Activated CD8-positive, alpha-beta memory T cell treated with anti-CD3 and anti-CD28 coated beads, Interleukin-2, amount 50 U/mL, for 1 hour (primary cell): ENCODE measurements around the gene TTLL4.
"Not testable (repeated sequence)": the region's sequence is repeated elsewhere in the genome, so short reads cannot be mapped to it uniquely, and the experiment has no call there.

Experiments used
- DNase-seq: peaks from one replicate; pipeline ENCODE4 v3.0.0-alpha.2; 2020; ENCODE audit errors: extremely low read depth

Gene TTLL4

DNA sequence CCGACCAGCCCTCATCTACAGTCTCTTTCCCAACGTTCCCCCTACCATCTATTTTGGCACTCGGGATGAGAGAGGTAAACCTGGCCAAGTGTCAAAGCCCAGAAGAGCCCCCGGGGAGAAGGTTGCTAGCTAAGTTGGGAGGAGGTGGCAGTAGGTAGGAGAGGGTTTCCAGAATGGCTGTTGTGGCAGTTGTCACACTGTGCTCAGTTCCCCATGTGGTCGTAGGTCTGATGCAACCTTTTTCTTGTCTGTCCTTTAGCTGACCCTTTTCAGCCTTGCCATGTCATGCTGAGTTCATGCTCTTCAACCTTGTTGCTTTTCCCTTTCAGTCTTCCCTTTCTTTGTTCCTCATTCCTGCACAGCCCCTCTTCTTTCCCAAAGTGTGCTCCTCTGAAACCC is 34.5 kb downstream of the TTLL4 start:
- DNase-seq = no peak

DNA sequence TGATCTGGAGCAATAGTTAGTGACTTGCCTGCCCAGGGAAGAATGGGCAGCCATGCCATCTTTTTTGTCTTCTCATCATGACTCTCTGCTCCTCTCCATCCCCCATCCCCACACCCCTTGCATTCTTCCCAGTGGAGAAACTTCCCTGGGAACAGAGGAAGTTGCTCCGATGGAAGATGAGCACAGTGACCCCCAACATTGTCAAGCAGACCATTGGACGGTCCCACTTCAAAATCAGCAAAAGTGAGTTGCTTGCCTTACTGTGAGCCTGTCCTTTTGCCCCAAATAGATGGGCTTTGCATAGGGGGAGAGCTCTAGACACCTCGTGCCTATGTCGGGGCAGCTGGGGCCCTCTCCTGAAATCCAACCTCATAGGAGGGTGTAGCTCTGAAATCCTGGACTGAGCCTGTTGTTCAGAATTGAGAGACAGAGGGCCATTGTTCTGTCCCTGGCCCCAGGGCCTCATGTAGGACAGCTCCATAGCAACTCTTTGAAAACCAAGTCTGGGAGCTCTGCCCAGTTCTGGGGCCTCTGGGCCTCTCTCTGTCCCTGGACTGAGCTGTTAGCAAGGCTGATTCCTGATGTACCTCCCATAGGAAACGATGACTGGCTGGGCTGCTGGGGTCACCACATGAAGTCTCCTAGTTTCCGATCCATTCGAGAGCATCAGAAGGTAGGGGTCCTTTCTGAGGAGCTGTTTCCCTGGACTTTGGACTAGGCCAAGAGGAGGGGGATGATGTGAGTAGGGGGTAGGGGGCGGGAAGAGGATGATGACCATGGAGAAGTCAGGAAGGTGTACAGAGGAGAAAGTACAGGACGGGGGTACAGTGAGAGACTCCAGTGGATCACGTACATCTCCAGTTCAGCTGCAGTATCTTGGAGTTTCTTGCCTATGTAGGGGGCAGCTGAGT is 35.2 kb downstream of the TTLL4 start:
- no peak for DNase-seq

DNA sequence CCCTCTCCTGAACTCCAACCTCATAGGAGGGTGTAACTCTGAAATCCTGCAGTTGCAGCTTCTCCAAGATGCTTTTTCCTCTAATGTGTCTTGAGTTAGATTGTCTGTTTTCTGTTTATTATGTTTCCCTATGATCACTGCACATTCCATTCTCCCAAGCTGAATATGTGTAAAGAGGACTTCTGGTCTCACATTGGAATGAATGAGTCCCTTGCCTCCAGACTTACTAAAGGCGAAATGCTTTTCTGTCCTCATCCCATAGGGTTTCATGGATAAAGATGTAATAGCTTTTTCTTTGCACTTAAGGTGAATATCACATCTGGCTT is 35.8 kb downstream of the TTLL4 start:
- DNase-seq = no peak

DNA sequence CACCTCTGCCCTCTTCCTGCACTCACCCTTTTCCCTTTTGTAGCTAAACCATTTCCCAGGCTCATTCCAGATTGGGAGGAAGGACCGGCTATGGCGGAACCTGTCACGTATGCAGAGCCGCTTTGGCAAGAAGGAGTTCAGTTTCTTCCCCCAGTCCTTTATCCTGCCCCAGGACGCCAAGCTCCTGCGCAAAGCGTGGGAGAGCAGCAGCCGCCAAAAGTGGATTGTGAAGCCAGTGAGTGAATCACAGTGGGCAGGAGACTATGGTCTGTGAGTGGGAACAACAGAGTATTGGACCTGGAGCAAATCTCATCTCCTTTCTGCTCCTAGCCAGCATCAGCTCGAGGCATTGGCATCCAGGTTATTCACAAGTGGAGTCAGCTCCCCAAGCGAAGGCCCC is 36.3 kb downstream of the TTLL4 start:
- no peak for DNase-seq

DNA sequence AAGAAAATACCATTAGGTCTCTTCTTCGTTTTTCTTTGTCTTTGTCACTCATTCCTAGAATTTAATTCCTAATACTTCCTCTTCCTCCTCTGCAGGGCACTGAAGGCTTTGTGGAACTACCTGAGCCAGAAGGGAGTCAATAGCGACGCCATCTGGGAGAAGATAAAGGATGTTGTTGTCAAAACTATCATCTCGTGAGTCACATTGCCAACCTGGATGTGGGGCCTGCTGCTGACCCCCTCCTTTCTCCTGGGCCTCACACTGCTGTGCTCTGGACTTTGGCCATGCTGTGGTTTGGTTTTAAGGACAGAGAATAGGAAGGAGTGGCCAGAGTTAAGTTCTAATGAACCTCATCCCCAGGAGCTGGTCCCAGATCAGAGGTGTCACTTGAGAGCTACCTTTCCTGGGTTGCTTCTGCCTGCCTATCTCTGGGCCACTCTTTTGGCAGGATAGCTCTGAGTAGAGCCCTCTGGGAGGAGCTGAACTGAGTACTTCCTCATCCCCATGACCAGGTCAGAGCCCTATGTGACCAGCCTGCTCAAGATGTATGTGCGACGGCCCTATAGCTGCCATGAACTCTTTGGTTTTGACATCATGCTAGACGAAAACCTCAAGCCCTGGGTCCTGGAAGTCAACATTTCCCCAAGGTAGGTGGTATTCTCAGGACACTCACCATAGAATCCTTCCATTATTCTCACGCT is 38.3 kb downstream of the TTLL4 start:
- no peak for DNase-seq

DNA sequence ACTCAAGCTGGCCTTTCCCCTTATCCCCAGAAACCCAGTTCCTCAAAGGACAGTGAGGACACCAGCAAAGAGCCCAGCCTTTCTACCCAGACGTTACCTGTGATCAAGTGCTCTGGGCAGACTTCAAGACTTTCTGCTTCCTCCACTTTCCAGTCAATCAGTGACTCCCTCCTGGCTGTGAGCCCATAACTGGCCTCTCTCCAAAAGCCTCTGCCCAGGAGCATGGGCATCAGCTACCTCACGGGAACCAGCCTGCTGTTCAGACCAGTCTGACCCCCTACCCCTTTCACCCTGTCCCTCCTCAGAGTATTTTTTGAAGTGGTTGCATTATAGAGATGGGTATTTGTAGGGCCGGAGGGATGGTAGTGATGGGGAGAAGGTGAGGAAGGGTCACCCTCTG is 43.6 kb downstream of the TTLL4 start:
- no peak for DNase-seq

DNA sequence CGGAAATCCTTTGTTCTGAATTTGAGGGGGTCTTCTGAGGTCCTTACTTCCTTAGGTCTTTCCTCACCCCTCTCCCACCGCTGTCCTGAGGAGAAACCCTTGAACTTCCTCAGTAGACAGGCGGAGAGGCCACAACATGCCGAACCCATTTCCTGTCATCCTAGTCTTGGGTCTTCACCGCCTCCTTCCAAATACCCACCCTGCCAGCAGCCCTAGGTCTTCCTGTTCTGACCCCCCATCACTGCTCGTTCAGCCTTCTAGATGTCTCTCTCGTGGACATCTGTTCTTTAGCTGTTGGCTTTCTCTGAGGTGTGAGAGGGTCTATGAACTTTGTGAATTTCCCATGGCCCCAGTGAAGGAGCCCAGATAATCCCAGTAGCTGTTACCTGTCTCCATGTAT is 44.1 kb downstream of the TTLL4 start:
- DNase-seq = no peak

DNA sequence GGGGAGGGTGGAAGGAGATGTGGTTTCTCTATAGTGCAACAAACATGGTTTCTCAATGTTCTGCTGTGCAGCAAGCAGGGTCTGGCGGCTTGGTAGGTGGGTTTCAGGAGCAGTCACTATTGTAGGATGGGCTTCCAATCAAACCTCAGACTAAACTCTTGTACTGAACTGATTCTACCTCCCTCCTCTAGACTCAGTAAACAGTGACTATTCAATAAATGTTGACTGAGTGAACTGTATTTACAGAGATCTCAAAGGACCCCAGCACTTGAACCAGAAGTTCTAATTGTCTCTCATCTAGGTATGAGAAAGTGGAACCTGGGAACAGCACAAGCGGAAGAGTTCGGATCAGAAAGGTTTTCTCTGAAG is 44.5 kb downstream of the TTLL4 start:
- no peak for DNase-seq

DNA sequence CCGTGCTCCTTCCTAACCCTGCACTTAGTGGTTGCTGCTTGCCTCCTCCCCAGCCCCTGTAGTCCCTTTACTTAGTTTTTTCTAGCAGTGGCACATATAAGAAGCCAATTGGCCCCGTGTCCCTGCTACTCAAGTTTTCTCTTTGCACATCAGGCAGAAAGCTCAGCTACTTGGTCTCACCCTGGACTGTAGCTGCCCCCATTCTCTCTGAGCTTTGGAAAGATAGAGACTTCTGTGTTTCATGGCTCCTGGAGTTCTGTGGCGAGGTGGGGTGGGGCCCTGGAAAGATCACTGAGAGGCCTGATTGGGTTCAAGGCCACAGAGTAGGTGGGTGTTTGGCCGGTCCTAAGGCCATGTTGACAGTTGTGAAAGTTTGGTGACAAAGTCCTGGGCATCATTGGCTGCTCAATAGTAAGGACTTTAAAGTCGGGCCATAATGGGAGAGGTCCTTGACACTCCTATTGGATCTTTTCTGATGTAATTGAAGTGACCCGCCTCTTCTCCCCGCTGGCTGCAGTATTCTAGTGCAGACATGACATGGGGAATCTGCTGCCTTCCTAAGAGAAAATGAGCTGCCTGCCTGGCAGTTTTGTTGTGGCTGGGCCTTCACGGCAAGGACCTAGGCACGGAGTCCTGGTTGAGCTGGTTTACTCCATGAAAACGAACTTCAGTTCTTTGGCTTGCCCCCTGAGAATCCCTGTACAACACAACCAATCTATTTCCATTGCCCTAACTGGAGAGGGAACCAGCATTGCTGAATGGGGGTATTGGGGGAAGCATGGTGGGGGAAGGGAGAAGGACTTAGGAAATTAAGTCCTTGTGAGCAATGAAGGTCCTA is 45.2 kb downstream of the TTLL4 start:
- DNase-seq = no peak

DNA sequence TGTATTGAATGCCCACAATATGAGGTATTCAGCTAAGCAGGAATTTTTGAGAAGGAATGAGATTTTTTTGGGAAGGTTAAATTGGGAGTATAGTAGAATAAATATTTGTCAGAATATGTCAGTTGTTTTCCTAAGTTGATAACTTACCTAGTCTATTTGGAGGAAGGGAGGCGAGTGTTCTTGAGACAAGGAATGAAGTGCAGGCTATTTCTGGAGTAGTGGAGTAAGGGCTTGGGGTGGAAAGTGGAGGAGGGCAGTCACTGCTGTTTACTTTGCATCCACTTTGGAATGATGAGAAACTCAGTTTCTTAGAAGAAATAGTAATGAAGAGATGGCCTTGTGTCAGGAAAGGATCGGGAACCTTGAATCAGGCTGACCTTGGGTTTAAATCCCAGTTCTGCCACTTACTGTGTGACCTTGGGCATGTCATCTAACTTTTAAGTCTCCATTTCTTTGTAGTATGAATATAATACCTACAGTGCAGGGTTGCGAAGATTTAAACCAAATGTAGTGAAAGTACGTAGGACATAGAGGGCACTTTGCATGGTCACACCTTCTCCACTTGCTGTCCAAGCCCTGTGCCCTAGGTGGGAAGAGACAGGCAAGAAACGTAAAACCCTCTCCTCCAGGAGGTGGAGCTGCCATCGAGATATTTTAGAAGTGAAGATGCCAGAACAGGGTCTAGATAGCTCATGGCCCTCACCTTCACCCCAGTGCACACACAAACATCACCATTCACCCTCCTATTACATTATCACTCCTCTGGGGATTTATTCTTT is 46.2 kb downstream of the TTLL4 start:
- no peak for DNase-seq

DNA sequence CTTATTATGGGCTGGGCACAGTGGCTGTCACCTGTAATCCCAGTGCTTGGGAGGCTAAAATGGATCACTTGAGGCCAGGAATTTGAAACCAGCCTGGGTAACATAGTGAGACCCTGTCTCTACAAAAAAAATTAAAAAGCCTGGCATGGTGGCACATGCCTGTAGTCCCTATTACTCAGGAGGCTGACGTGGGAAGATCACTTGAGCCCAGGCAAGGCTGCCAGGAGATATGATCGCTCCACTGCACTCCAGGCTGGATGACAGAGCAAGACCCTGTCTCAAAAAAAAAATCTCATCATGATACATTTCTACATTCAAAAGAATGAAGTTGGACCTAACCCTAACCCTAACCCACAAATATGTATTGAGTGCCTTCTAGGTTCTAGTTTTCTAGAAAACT is 51.2 kb downstream of the TTLL4 start:
- DNase-seq = no peak

DNA sequence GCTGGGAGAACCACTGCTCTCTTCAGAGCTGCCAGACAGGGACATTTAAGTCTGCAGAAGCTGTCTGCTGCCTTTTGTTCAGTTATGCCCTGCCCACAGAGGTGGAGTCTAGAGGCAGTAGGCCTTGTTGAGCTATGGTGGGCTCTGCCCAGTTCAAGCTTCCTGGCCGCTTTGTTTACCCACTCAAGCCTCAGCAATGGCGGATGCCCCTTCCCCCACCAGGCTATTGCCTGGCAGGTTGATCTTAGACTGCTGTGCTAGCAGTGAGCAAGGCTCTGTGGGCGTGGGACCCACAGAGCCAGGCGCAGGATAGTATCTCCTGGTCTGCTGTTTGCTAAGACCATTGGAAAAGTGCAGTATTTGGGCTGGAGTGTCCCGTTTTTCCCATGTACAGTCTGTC is 62.1 kb downstream of the TTLL4 start:
- not testable (repeated sequence) for DNase-seq

DNA sequence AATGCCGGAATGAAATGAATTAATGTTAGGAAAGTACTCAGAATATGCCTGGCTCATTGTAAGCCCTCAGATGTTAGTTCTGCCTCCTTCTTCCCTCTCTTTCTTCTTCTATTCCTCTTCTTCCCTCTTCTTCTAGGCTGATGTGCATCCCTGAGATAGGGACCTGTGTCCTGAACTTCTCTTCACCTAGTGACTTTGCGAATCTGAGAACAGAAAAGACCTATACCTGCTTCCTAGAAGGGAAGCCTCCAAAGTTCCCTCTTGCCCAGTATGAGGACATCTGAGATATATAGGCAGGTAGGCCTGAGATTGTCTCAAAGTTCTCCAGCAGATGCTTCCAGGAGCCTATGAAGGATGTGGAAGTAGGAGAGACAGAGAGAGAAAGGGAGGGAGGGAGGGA is 63.2 kb downstream of the TTLL4 start:
- no peak for DNase-seq

DNA sequence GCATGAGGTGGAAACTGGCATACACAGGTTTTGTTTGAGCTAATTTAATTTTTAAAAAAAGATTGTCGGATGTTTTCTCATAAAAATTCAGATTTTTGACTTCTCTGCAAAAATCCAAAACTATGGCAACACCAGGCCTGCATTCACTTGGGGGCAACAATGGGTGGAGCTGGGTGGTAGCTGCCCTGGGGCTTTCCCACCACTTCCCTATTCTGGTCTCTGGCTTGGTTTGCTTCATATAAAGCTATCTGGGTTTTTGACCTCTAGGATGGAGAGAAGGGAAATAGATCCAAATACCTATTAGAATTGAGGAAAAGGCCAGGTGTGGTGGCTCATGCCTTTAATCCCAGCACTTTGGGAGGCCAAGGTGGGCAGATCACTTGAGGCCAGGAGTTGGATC is 65.9 kb downstream of the TTLL4 start:
- no peak for DNase-seq

DNA sequence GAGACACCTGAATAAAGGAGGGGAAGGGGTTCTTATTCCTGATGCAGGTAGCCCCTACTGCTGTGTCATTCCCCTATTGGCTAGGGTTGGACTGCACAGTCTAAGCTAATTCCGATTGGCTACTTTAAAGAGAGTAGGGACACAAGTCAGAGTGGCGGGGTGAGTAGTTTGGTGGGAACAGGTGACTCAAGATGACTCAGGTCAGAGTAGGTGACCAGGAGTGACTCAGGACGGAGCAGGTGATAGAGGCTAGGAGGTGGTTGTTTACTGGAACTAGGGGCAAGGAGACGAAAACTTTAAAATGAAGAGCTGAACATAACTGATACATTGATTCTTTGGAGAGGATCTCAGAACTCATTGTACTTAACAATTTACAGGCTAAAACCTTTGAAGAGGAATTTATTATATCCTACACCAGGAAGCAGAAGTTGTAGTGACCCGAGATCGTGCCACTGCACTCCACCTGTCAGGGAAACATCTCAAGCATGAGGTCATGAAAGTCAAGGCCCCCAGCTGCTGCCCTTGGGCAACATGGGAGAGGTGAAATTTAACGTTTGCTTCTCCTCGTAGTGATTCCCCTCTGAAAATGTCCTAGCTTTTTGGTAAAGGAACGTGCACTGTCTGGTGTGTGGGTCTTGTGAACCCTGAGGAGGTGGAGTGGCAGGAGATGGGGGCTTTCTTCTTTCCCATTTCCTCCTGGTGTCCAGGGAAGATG is 66.8 kb downstream of the TTLL4 start:
- DNase-seq = no peak

DNA sequence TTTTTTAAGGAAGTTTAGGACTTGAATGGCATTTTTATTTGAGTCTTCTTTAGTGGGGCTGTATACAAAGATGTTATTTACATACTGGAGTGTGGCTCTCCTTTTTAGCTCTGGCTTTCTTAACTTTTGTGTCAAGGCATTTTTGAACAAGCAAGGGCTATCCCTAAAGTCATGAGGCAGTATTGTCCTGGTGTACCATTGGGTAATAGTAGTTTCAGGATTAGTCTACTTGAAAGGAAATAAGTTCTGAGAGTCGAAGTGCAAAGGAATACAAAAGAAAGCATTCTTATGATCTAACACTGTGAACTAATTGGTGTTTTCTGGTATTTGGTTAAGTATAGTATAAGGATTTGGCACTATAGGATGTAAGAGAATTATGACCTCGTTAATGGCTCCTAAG is 69.4 kb downstream of the TTLL4 start:
- DNase-seq = no peak

DNA sequence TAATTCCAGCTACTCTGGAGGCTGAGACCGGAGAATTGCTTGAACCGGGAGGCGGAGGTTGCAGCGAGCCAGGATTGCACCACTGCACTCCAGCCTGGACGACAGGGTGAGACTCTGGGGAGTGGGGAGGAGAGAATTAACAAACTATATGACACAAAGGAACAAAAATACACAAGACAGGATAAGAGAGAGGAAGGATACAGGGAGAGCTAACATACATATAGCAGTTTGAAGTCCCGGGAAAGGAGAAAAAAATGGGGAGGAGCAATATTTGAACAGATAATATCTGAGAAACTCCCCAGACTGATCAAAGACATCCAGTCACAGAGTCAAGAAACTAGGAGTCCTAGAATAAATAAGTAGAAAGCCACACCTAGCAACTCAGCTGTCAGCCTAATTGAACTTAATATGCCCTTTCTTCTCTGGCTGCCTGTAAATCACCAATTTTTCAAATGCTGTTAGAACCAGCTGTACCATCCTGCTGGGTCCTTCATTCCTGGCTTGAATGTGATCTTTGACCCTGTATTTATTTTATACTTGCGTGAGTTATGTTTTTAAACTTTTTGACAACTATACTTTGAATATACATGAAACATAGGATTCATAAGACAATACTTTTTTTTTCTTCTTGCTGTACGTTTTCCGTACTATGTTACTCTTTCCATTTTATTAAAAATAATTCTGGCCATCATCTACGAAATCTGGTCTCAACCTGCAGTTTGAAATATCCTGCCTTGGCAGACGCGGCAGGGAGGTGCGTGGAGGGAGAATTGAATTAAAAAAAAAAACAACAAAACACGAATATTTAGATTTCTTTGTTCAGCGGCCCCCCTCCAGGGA is 70.4 kb downstream of the TTLL4 start:
- DNase-seq = no peak

DNA sequence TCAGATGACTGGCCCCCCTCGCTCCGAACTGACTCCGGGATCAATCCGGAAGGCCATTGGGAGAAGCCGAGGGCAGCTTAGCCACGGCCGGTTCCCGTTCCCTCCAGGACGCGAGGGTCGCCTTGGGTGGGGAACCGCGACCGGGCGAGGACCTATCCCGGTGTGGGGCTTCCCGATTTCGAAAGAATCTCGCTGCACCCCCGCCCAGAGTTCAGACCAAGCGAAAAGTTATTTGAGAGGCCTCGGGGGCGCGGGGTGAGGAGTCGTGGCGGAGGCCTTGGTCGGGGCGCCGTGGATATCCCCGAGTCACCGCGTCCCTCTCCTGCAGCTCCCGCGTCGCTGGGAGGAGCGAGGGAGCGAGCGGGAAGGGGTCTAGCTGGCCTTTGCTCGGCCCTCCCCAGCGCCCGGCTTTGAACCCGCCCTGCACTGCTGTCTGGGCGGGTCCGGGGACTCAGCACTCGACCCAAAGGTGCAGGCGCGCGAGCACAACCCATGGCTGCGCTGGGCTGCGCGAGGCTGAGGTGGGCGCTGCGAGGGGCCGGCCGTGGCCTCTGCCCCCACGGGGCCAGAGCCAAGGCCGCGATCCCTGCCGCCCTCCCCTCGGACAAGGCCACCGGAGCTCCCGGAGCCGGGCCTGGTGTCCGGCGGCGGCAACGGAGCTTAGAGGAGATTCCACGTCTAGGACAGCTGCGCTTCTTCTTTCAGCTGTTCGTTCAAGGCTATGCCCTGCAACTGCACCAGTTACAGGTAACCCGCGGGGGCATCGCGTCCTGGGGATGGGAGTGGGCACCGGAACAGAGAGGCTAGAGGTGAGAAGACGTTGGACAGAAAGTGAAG is 71.3 kb downstream of the TTLL4 start, which contains the start of gene CYP27A1:
Gene CYP27A1, plus strand, starts transcription at position 457 of the 837 bp plus-strand sequence. Its CDS starts 36 bp downstream, at position 493.
- no peak for DNase-seq

DNA sequence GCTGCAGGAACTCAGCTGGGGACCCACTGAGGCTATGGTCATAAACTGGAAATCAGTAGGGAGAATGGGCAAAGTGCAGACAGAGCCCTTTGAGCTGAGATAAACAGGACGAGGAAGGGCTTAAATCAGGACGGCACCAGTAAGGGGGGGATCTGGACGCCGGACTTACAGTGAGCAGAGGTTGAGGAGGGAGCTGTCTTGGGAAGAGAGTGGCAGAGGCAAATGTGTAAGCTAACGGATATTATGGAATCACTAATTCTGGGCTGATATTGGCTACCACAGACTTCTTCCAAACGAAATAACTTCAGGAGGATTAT is 71.9 kb downstream of the TTLL4 start:
- no peak for DNase-seq
